Activated CD4-positive, alpha-beta T cell treated with anti-CD3 and anti-CD28 coated beads for 1 hour (primary cell): Measurements from ENCODE around the gene MAPKBP1.
"Not testable (repeated sequence)": the region's sequence is repeated elsewhere in the genome, so short reads cannot be mapped to it uniquely, and the experiment has no call there.

Experiments
- DNase-seq: peaks from one replicate; pipeline ENCODE4 v3.0.0-alpha.2; 2020

MAPKBP1 gene, protein sequence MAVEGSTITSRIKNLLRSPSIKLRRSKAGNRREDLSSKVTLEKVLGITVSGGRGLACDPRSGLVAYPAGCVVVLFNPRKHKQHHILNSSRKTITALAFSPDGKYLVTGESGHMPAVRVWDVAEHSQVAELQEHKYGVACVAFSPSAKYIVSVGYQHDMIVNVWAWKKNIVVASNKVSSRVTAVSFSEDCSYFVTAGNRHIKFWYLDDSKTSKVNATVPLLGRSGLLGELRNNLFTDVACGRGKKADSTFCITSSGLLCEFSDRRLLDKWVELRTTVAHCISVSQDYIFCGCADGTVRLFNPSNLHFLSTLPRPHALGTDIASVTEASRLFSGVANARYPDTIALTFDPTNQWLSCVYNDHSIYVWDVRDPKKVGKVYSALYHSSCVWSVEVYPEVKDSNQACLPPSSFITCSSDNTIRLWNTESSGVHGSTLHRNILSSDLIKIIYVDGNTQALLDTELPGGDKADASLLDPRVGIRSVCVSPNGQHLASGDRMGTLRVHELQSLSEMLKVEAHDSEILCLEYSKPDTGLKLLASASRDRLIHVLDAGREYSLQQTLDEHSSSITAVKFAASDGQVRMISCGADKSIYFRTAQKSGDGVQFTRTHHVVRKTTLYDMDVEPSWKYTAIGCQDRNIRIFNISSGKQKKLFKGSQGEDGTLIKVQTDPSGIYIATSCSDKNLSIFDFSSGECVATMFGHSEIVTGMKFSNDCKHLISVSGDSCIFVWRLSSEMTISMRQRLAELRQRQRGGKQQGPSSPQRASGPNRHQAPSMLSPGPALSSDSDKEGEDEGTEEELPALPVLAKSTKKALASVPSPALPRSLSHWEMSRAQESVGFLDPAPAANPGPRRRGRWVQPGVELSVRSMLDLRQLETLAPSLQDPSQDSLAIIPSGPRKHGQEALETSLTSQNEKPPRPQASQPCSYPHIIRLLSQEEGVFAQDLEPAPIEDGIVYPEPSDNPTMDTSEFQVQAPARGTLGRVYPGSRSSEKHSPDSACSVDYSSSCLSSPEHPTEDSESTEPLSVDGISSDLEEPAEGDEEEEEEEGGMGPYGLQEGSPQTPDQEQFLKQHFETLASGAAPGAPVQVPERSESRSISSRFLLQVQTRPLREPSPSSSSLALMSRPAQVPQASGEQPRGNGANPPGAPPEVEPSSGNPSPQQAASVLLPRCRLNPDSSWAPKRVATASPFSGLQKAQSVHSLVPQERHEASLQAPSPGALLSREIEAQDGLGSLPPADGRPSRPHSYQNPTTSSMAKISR (N-terminal part only)

DNA sequence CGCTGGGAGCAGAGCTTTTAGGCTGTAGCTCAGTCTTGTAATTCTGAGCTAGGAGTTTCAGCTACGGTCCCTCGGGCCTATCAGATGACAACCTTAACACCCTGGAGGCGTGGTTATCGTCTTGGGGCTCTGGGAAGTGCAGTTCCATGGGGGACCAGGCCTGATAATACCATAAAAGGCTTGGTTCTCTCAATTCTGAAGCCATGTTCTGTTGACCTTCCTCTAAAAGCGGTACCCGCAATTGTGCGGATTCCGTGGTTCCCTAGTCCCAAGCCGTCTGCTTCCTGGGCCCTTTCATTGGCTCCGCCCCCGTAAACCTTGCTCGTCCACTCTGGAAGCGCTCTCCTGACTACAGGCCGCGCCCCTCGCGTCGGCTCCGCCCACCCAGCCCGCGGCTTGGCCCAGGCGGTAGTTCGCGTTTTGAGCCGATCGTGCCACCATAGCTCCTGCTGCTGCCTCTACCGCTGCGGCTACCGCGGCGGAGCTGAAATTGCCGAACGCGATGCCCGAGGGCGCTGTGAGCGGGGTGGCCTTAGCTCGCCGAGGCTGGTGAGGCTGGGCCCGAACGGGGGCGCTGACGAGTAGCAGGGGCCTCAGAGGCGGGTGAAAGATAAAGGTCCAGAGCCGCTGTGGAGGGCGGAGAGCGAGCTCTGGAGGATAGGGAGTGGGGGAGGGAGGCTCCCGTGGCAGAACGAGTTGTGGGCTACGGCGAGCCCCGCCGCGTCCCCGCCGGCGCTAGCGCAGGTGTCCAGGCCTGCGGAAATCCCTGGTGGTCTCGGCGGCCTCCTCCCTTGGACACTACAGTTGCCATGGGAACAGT, at the start of gene MAPKBP1:
Gene MAPKBP1 (plus strand): TSS at position 423 of the 820 bp plus-strand sequence. CDS start 792 bp downstream, outside the sequence.
- DNase-seq: peak; percentile 94

DNA sequence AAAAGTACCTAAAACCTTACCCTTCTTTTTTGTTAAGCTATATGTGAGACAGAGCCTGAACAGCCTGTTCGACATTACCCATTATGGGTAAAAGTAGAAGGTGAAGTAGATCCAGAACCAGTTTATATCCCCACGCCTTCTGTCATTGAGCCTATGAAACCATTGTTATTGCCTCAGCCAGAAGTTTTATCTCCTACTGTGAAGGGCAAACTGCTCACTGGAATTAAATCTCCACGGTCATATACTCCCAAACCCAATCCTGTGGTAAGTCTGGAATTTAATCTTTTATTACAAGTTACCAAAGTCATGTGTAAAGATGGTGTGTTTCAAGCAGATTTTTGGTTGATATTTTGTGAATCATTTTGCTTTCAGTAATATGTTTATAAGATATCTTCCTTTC, 47.1 kb upstream of the MAPKBP1 start:
- no peak for DNase-seq

DNA sequence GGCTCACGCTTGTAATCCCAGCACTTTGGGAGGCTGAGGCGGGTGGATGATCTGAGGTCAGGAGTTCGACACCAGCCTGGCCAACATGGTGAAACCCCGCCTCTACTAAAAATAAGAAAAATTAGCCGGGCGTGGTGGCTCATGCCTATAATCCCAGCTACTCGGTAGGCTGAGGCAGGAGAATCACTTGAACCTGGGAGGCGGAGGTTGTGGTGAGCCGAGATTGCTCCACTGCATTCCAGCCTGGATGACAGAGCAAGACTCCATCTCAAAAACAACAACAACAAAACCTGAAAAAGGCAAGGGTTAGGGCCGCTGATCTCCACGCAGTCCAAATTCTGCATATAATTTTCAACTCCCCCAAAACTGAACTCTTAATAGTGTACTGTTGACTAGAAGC, 46.2 kb upstream of the MAPKBP1 start:
- DNase-seq: not testable (repeated sequence)

DNA sequence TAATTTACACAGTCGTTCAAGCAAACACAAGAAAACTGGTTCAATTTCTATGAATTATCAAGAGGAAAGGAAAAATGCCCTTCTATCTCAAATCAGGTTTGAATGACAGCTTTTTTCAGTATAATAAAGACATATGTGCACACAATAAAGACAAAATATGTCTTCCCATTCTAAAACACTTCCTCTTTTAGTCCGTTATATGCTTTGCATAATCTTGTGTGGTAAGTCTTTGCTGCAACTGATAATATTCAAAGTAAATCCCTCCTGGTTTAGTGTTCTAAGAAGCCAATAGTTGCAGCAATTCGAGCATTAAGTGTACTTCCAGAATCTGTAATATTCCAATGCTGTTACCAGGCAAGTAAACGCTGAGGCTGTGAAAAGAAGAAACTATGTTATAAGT, 43.7 kb upstream of the MAPKBP1 start:
- DNase-seq: no peak

DNA sequence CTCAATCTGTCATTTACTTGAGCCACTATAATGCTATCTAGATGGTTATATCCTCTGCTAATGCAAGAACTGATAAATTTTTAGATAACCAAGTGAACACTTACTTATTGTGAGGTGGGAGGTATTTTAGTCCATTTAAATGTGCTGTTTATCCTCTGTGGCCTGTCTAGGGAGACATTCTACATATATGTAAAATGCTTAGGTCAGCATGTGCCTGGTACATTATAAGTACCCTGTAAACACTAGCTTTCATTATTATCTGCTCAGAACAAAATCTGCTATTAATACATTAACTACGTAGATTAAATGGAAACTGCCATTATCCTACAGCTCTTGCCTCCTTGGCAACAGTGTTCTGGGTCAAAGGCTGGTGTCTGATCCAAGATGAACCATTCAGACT, 41.8 kb upstream of the MAPKBP1 start:
- no peak for DNase-seq

DNA sequence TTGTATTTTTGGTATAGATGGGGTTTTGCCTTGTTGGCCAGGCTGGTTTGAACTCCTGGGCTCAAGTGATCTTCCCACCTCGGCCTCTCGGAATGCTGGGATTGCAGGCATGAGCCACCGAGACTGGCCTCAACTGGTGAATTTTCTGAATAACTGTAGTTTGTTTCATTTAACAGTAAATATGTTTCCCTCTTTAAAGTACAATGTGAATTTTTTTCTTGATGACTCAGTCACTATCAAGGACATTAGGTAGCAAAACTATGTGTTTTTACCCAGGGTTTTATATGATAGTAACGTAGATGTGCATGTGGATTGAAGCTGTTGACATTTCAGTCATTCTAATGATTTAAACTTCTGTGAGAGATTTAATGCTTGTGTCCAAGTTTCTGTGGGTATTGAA, 40.2 kb upstream of the MAPKBP1 start:
- no peak for DNase-seq

DNA sequence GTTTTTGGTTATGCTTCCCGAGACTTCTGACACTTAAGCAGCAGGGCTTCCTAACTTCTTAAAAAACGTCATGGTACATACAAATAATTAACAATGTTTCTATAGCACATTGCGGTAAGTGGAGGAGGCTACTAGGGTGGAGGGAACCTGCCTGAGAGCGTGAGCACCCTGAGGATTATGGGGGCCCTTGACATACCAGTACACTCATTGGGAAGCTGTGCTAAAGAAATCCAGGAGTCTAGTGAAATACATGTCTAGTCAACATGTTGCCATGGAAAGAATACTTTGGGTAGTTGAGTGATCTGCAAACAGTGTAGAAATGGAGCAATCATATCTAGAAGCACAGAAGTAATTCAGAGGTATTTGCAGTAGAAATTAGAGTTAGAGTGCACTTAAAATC, 39.2 kb upstream of the MAPKBP1 start:
- DNase-seq: no peak

DNA sequence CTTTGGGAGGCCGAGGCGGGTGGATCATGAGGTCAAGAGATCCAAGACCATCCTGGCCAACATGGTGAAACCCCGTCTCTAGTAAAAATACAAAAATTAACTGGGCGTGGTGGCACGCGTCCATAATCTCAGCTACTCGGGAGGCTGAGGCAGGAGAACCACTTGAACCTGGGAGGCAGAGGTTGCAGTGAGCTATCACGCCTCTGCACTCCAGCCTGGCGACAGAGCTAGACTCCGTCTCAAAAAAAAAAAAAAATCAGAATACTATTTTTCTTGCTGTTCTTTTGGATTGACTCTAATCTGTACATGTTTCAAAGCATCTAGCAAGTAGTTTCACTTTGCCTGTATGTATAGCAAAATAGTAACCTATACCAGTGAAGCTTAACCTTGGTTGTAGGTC, 38.8 kb upstream of the MAPKBP1 start:
- DNase-seq: not testable (repeated sequence)

DNA sequence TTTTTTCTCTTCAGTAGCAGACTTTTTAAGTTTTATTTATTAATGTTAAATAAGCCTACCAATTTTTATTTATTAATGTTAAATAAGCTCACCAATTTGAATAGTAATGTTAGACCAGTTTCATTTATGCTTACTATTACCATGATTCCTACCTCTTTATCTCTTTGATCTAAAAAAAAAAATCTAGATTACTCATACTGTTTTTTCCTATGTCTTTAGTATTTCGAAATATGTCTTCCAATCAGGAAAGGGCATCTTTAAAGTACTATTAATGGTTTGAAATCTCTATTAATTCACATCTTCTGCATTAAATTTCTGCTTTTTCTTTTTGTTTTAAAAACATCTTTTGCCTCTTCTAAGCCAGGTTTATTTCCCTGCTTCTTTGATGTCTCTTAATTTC, 27.5 kb upstream of the MAPKBP1 start:
- no peak for DNase-seq

DNA sequence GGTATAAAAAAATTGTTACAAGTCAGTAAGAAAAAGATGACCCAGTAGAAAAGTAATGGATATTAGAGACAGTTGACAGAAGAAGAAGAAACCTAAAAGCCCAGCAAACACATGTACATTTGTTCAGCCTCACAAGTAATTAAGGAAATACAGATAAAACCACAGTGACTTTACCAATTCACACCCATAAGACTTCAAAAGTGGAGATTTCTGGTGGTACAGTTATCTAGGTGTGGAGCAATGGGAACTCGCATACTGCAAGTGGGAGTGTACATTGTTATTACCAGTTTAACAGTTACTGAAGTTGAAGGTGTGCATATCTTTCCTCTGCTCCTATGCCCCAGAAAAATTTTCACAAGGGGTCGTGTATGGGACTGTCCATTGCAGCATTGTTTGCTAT, 18.1 kb upstream of the MAPKBP1 start:
- DNase-seq: no peak

DNA sequence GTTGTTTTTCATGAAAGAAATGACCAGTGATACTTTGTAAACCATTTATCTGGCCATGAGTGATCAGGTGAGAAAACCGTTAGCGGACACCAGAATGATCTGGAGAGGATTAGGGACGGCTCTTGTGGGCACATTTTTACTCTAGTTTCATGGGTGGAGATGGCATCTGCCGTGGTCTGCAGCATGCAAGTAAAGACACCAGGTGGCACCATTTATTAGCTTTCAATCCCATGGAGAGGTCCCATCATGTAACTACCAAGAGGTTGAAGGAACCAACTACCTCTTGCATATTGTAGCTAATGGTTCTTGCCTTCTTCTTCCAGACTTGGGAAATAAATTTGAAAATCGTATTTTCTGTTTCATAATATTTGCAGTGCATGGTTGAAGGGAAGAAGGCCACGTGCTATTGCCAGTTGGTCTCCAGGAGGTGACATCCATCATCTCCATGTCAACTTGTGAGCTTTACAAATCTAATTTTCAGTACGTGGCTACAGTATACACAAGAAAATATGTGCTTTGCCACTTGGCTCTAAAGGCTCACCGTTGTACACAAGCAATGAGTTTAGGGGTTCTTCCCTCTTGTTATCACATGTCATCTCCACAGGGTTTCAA, 1.5 kb upstream of the MAPKBP1 start:
- peak; percentile 36 for DNase-seq

DNA sequence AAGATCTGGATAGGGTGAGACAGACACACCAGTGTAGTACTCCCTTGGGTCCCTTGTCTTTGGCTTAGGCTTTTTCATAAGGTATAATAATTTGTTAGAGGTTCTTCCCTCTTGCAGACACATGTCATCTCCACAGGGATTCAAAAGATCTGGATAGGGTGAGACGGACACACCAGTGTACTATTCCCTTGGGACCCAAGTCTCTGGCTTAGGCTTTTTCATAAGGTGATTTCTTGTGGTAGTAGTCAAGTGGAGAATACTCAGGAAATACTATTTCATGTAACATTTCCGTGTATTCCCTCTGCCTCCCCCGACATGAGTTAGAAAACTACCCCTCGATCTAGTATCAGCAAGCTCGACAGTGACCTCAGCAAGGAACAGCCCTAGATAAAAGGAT, 954 bp upstream of the MAPKBP1 start:
- DNase-seq: no peak

DNA sequence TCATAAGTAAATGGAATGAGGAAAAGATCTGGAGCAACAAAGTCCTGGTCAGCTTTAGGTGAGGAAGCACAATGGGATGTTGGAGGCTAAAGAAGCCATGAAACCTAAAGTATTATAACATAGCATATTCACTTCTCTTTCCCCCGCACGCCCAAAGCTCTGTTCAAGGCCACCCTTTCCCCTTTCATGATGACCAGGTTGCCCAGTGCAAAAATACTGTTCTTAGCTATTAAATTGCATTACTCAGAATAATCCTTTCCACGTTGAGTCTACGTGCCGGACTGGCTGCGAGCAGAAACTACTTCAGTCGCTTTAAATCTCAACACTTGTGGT, 589 bp upstream of the MAPKBP1 start:
- DNase-seq: no peak

DNA sequence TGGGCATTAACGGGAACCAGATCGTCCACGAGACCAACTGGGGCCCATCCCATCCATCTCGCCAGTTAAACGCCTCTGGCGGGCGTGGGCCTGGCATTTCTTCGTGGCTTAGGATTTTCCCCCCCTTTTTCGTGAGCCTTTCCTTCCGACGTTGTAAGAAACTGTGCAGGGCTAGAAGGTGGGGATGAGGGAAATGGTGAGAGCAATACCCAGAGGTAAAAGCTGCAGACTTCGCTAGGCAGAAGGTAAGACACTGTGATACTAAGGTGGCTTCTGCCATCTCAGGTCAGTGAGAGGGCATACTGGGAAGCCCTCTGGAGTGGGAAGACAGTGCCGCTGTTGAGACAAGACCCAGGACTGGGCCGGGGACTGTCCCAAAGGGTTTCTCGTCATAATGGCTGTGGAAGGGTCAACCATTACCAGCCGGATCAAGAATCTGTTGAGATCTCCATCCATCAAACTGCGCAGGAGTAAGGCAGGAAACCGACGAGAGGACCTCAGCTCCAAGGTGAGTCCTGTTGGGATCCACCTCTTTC, 666 bp downstream of the MAPKBP1 start:
- no peak for DNase-seq

DNA sequence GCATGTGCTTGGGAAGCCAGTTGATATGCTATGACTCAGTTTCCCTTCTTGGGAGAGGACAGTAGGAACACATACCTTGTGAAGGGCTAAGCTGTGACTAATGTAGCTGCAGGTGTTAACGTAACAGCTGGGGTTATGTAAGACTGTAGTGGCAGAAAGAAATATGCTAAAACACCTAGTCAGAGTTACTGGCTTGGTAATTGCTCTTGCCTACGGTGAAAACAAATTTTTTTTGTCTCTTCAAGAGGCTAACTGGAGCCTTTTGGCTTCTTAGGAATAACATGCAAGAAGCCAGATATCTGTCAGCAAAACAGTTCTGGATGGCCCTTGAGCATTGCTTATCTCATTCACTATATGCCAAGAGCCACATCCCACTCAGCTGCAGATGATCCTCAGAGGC, 1.4 kb downstream of the MAPKBP1 start:
- DNase-seq: no peak

DNA sequence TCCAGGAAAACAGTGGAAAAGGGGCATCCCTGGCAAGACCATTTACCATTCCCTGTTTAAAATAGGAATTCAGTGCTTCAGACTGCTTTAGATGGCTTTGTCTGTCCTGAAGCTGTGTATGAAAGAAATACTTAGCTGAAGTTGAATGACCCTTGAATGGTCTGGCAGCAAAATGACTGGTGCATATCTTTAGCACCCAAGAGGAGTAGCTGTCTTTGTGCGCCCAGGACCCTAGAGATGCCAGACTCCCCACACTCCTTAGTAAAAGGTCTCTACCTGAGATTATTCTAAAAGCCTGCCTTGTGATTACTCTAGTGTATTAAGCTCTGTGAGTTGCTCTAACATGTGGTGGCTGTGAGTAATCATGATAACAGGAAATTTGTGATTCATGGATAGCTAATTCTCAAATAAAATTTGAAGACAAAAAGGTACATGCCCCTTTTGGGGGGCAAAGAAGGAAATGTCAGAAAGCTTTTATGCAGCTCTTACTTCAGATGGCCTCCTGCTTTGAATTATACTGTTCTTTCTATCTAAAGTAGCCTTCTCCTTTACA, 3.2 kb downstream of the MAPKBP1 start:
- DNase-seq: no peak

DNA sequence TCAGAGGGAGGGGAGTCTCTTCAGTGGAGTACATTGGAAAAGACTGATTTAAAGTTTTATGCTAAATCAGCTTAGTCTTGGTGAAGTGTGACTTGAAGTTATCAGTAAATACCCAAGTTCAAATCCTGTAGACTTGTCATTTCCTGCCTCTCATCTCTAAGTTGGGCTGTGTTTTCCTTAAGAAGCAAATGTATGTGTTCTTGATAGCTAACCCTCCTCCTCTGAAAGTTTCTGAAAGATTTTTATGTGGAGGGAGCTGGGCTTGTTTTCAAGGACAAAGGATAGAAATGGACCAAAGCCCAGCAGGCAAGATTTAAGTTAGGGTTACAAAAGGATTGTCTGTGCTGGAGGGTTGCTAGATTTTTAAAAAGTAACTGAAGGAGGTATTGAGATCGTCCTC, 4.2 kb downstream of the MAPKBP1 start:
- no peak for DNase-seq

DNA sequence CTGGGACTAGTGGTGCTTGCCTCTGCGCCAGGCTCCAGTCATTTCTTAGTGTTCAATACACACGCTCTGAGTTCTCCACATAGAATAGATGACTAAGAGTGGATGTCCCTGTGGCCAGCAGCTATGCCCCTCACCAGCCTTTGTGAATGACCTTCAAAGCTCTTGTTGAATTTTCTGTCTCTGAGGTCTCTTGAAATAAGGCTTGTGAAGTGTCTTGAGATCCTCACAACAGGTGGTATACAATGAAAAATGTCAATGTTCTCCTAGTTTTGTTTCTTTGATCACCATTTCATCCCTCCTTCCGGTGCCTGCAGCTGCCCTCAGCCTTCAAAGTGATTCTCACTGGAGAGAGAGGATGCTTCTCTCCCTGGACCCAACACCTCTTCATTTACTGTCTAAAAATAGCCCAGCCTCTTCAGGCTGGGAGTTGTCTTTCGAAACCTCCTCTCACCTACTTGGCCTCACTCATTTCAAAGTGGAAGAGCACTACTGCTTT, 5.4 kb downstream of the MAPKBP1 start:
- no peak for DNase-seq

DNA sequence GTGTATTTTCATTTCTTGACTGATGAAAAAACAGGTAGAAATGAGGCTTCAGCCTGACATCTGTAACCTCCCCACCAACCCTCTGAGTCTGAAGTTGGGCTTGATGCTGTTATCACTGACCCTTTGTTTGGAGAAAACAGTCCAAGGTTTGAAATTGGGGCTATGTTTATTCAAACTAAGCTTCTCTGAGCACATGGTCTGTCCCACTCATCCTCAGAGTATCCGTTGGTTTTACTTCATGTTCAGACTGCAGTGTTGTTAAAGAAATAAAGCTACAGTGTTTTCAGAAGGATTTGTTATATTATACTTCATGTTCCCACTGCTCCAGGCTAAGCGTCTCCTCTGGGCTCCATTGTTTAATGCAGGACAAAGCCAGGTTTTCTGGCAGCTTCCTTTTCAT, 6.0 kb downstream of the MAPKBP1 start:
- no peak for DNase-seq

DNA sequence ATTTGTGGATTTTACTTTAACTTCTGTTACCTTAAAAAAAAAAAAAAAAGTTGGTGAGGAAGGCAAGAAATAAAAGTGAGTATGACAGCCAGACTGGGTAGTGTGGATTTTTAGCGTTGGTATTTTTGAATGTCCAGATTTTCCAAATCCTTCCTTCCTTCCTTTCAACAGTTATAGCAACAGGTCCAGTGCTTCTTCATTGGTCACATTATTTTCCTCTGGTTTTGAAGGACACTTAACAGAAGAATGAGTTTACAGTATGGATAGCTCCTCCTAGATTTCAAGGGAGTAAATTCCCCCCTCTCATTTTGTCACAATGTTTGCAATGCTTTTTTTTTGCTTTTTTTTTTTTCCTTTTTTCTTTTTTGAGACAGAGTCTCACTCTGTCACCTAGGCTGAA, 6.4 kb downstream of the MAPKBP1 start:
- DNase-seq: no peak
